HEK293 (cell line): ENCODE measurements around the gene PTGER4.
"Not testable (repeated sequence)": the region's sequence is repeated elsewhere in the genome, so short reads cannot be mapped to it uniquely, and the experiment has no call there.

Source experiments
- CTCF ChIA-PET: fragments of 350-600 bp; formaldehyde crosslinking; extraction: SDS; loops from one replicate; lab custom pipeline; 2021; ENCODE audit warnings: antibody characterized with exemption; lab: Yijun Ruan, JAX
- POLR2A ChIA-PET: fragments of 300-600 bp; formaldehyde crosslinking; extraction: SDS; loops from one replicate; lab custom pipeline; 2020; ENCODE audit warnings: antibody characterized with exemption, inconsistent platforms; lab: Yijun Ruan, JAX
- H3K27ac ChIP-seq: fragments of 200-500 bp; sonication (Bioruptor generic); 2 replicates; pipeline ENCODE4 v1.5.1; 2014; ENCODE audit warnings: low read depth, low read length, control low read depth, inconsistent platforms; ENCODE audit errors: extremely low read depth
- H3K36me3 ChIP-seq, 2 experiments: fragments of 200-500 bp in 1 of 2; sonication (Bioruptor generic) in 1 of 2; 1 replicate in 1 of 2; 2 replicates in 1 of 2; pipeline ENCODE4 v1.5.1; 2014 to 2017; ENCODE audit warnings: inconsistent platforms in 2 of 2, low read length in 2 of 2; ENCODE audit not compliant: control insufficient read depth in 2 of 2, insufficient read depth in 1 of 2
- H3K4me1 ChIP-seq: fragments of 200-500 bp; sonication (Bioruptor generic); 2 replicates; pipeline ENCODE4 v1.5.1; 2014; ENCODE audit warnings: mild to moderate bottlenecking, low read length, inconsistent platforms; ENCODE audit not compliant: control insufficient read depth, insufficient read depth
- H3K4me3 ChIP-seq: 2 replicates; pipeline ENCODE4 v1.5.1; 2011; ENCODE audit warnings: low read depth, mild to moderate bottlenecking, control low read depth, low read length, moderate library complexity
- H3K9me3 ChIP-seq: fragments of 200-500 bp; sonication (Bioruptor generic); 2 replicates; pipeline ENCODE4 v1.5.1; 2014; ENCODE audit warnings: low read depth, low read length, inconsistent platforms; ENCODE audit not compliant: control insufficient read depth, insufficient read depth
- BCL11B ChIP-seq: fragments of 450-650 bp; formaldehyde crosslinking; IDR thresholded peaks from 2 replicates; pipeline ENCODE4 v1.5.1; 2016; ENCODE audit warnings: low read depth, missing biosample characterization, missing genetic modification characterization
- EGR2 ChIP-seq: fragments of 450-650 bp; formaldehyde crosslinking; IDR thresholded peaks from 2 replicates; pipeline ENCODE4 v1.5.1; 2016; ENCODE audit warnings: low read depth, missing biosample characterization, missing genetic modification characterization
- KLF8 ChIP-seq: fragments of 450-650 bp; formaldehyde crosslinking; IDR thresholded peaks from 2 replicates; pipeline ENCODE4 v1.5.1; 2016; ENCODE audit warnings: missing biosample characterization, missing genetic modification characterization
- OVOL3 ChIP-seq: fragments of 450-650 bp; formaldehyde crosslinking; IDR thresholded peaks from 2 replicates; pipeline ENCODE4 v1.5.1; 2016; ENCODE audit warnings: missing biosample characterization, missing genetic modification characterization
- RBAK ChIP-seq: fragments of 450-650 bp; formaldehyde crosslinking; IDR thresholded peaks from 2 replicates; pipeline ENCODE4 v1.5.1; 2016; ENCODE audit warnings: missing biosample characterization, missing genetic modification characterization
- REPIN1 ChIP-seq: fragments of 450-650 bp; formaldehyde crosslinking; IDR thresholded peaks from 2 replicates; pipeline ENCODE4 v1.5.1; 2017; ENCODE audit warnings: missing biosample characterization, missing genetic modification characterization, low read depth
- SETDB1 ChIP-seq: IDR thresholded peaks from one replicate; pipeline ENCODE4 v1.6.1; 2017; ENCODE audit warnings: mild to moderate bottlenecking, low read length, moderate library complexity, mixed read lengths; ENCODE audit not compliant: insufficient read length
- ZBTB21 ChIP-seq: fragments of 450-650 bp; formaldehyde crosslinking; IDR thresholded peaks from 2 replicates; pipeline ENCODE4 v1.5.1; 2017; ENCODE audit warnings: missing biosample characterization, missing genetic modification characterization
- ZBTB49 ChIP-seq: fragments of 450-650 bp; formaldehyde crosslinking; IDR thresholded peaks from 2 replicates; pipeline ENCODE4 v1.5.1; 2016; ENCODE audit warnings: missing biosample characterization, missing genetic modification characterization, low read depth
- ZEB2 ChIP-seq: fragments of 450-650 bp; formaldehyde crosslinking; IDR thresholded peaks from 2 replicates; pipeline ENCODE4 v1.5.1; 2016; ENCODE audit warnings: missing biosample characterization, missing genetic modification characterization
- ZNF121 ChIP-seq: fragments of 450-650 bp; formaldehyde crosslinking; IDR thresholded peaks from 2 replicates; pipeline ENCODE4 v1.5.1; 2016; ENCODE audit warnings: missing biosample characterization, missing genetic modification characterization
- ZNF174 ChIP-seq: fragments of 450-650 bp; formaldehyde crosslinking; IDR thresholded peaks from 2 replicates; pipeline ENCODE4 v1.5.0; 2017; ENCODE audit warnings: missing biosample characterization, mild to moderate bottlenecking, missing genetic modification characterization
- ZNF223 ChIP-seq: fragments of 450-650 bp; formaldehyde crosslinking; IDR thresholded peaks from 2 replicates; pipeline ENCODE4 v1.5.1; 2016; ENCODE audit warnings: missing biosample characterization, missing genetic modification characterization
- ZNF23 ChIP-seq: fragments of 450-650 bp; formaldehyde crosslinking; IDR thresholded peaks from 2 replicates; pipeline ENCODE4 v1.5.1; 2016; ENCODE audit warnings: missing biosample characterization, missing genetic modification characterization, borderline replicate concordance
- ZNF350 ChIP-seq: fragments of 450-650 bp; formaldehyde crosslinking; IDR thresholded peaks from 2 replicates; pipeline ENCODE4 v1.5.0; 2017; ENCODE audit warnings: missing biosample characterization, mild to moderate bottlenecking, missing genetic modification characterization
- ZNF513 ChIP-seq: fragments of 450-650 bp; IDR thresholded peaks from 2 replicates; pipeline ENCODE4 v1.5.1; 2018; ENCODE audit warnings: missing biosample characterization, missing genetic modification characterization
- ZNF555 ChIP-seq: fragments of 450-650 bp; formaldehyde crosslinking; conservative IDR thresholded peaks from 2 replicates; pipeline ENCODE4 v1.5.1; 2017; ENCODE audit warnings: missing biosample characterization, mild to moderate bottlenecking, missing genetic modification characterization, inconsistent platforms
- ZNF596 ChIP-seq: fragments of 450-650 bp; IDR thresholded peaks from 2 replicates; pipeline ENCODE4 v1.5.0; 2018; ENCODE audit warnings: missing biosample characterization, mild to moderate bottlenecking, missing genetic modification characterization, moderate library complexity
- ZNF624 ChIP-seq: fragments of 450-650 bp; formaldehyde crosslinking; IDR thresholded peaks from 2 replicates; pipeline ENCODE4 v1.5.1; 2017; ENCODE audit warnings: missing biosample characterization, missing genetic modification characterization
- ZNF704 ChIP-seq: fragments of 450-650 bp; formaldehyde crosslinking; IDR thresholded peaks from 2 replicates; pipeline ENCODE4 v1.5.1; 2016; ENCODE audit warnings: missing biosample characterization, missing genetic modification characterization
- ZNF768 ChIP-seq: fragments of 450-650 bp; formaldehyde crosslinking; IDR thresholded peaks from 2 replicates; pipeline ENCODE4 v1.5.1; 2018; ENCODE audit warnings: missing biosample characterization, mild to moderate bottlenecking, missing genetic modification characterization
- ZSCAN4 ChIP-seq: fragments of 450-650 bp; formaldehyde crosslinking; IDR thresholded peaks from 2 replicates; pipeline ENCODE4 v1.5.1; 2017; ENCODE audit warnings: missing biosample characterization, missing genetic modification characterization

PTGER4 gene

GRCh38 chr5:40720069-40720468 is 40.4 kb downstream of the PTGER4 start:
- Histone ChIP-seq H3K4me1 (no peaks in the 10 kb centered on the region), H3K27ac (no peak overlapping the region), H3K36me3 (peaks cover 14 to 20% of the 10 kb centered on the region in 2 experiments), H3K4me3 (no peak overlapping the region), H3K9me3 (no peaks in the 10 kb centered on the region; the same call in 1 of the 2 replicates)
- POLR2A ChIA-PET, result no interaction called here
- no peak for TF ChIP-seq ZNF23 (tag by site-specific recombination)
- CTCF ChIA-PET, result interaction anchor here (0.6 kb wide), 1 partner anchor 254 kb away, joined by 3 read pairs; no protein-coding TSS in a partner anchor

GRCh38 chr5:40722497-40722911 is 42.8 kb downstream of the PTGER4 start:
- H3K9me3 ChIP-seq, POLR2A ChIA-PET, H3K27ac ChIP-seq, CTCF ChIA-PET, H3K4me1 ChIP-seq, H3K4me3 ChIP-seq: not testable (repeated sequence)
- H3K36me3 ChIP-seq, result peaks cover 18 to 29% of the 10 kb centered on the region in 2 experiments

- H3K9me3 ChIP-seq, result no peaks in the 10 kb centered on the region
- TF ChIP-seq ZNF121 (tag by site-specific recombination) (no peak), ZBTB21 (tag by site-specific recombination) (no peak), ZNF513 (no peak), OVOL3 (tag by site-specific recombination) (no peak), ZNF174 (tag by site-specific recombination) (no peak), ZBTB49 (tag by site-specific recombination) (no peak)
- H3K27ac ChIP-seq, result no peak overlapping the region
- H3K36me3 ChIP-seq, result peaks cover 0 to 4% of the 10 kb centered on the region in 2 experiments; a peak in 1 of 3 replicates
- ChIA-PET CTCF (interaction anchor here (0.5 to 5.1 kb wide), 4 partner anchors 22 to 1020 kb away, joined by 3 to 18 read pairs (median 3); no protein-coding TSS in a partner anchor), POLR2A (no interaction called here)
- H3K4me3 ChIP-seq, result no peak overlapping the region
- no peaks in the 10 kb centered on the region for H3K4me1 ChIP-seq
These were observed 53.7 kb downstream of the PTGER4 start for GRCh38 chr5:40733434-40733833.

- no peak overlapping the region for H3K27ac ChIP-seq
- H3K4me1 ChIP-seq, result no peaks in the 10 kb centered on the region
- H3K4me3 ChIP-seq, result no peak overlapping the region
- no peaks in the 10 kb centered on the region for H3K9me3 ChIP-seq
- H3K36me3 ChIP-seq, result peaks cover 0 to 8% of the 10 kb centered on the region in 2 experiments; a peak in 2 of 3 replicates
- ChIA-PET POLR2A (no interaction called here), CTCF (interaction anchor here (0.6 to 5.1 kb wide), 6 partner anchors 10 to 1020 kb away, joined by 3 to 18 read pairs (median 7); no protein-coding TSS in a partner anchor)
- TF ChIP-seq ZNF768 (tag by site-specific recombination), result no peak
- no peak for TF ChIP-seq REPIN1 (tag by site-specific recombination)
- no peak for TF ChIP-seq SETDB1
- no peak for TF ChIP-seq RBAK (tag by site-specific recombination)
- TF ChIP-seq ZNF555 (tag by site-specific recombination), result no peak
- TF ChIP-seq ZBTB21 (tag by site-specific recombination), result no peak
- TF ChIP-seq ZNF223 (tag by site-specific recombination), result no peak
- TF ChIP-seq ZNF350 (tag by site-specific recombination), result no peak
- no peak for TF ChIP-seq KLF8 (tag by site-specific recombination)
- TF ChIP-seq ZNF624 (tag by site-specific recombination), result no peak
- TF ChIP-seq ZSCAN4 (tag by site-specific recombination), result no peak
- no peak for TF ChIP-seq ZNF596 (tag by site-specific recombination)
- no peak for TF ChIP-seq BCL11B (tag by site-specific recombination)
- TF ChIP-seq ZNF704 (tag by site-specific recombination), result no peak
- no peak for TF ChIP-seq EGR2 (tag by site-specific recombination)
- no peak for TF ChIP-seq ZEB2 (tag by site-specific recombination)
These were observed 54.3 kb downstream of the PTGER4 start for GRCh38 chr5:40733879-40734563.
